Raji (cell line): ENCODE results near the gene FN3K.

Source experiments
- POLR2A ChIP-seq: IDR thresholded peaks from 2 replicates; pipeline ENCODE4 v1.6.1; 2011; ENCODE audit warnings: low read depth, low read length, control low read depth; ENCODE audit not compliant: insufficient read depth

FN3K gene

DNA sequence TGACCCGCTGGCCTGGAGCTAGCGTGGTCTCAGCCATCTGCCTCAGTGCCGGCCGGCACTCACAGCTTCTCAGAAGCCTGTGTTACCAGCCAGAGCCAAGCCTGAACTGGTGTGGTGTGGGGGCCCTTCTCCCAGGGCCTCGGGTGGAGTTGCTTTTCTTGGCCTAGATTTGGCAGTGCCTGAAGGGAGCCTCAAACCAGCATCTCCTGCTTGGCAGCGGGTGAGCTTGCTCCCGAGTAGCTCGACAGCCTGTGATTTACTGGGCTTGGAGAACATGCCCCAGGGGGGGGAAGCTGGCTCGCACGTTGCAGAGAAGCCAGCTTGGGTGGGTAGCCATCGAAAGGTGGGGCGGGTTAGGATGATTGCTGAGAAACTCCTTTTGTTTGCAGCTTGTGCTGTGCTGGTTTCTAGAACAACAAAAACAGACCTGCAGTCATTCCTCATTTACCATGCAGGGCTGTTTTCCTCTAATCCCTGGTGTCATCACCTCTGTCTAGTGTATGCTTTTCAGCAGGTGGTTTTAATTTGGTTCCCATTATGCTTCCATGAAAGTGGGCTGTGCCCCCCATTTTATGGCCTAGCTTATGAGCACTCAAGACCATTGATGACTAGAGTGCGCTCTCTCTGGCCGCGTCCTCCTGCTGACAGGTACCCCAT is 58.7 kb downstream of the FN3K start:
- TF ChIP-seq POLR2A, result no peak

DNA sequence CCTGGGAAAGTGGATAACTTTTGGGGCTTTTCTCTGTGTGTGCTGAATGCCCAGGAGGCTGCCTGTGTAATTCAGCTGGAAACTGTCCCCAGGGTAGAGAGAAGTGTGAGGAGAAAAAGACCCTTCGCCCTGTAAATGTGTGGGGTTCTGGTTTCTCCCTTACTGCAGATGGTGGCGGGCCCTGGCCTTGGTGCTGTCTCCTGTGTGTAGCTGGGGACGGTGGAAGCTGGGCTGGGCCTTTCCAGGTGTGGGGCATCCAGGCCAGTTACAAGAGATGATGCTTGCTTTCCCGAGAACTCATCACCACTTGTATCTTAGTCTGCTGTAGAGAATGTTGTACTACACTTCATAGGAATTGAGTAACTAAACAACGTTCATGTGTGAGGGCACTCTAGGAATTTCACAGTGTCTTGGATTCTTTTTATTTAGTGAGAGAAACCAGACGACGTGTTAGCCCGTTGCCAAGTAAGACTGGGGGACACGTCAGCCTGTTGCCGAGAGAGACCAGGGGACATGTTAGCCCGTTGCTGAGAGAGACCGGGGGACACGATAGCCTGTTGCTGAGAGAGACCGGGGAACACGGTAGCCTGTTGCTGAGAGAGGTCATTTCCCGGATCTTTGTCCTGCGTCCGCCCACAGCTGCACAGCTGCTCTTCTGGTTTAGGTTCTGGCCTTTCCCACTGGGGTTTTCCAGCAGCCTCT is 59.5 kb downstream of the FN3K start:
- TF ChIP-seq POLR2A, result no peak

DNA sequence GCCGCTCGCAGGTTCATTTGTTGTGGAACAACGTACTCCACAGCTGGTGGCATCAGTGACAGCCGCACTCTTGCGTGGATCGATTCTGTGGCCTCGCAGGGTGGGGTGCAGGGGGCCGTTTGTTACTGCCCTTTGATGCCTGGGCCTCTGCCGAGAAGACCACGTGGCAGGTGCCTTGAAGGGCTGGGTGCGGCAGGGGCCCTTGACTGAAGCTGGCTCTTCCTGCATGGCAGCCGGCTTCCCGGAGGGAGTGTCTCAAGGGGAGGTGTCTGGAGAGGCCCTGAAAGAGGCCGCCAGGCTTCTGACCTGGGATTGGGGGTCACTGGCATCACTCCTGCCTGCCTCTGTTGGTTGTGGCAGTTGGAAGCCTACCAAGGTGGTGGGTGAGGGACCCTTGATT is 60.2 kb downstream of the FN3K start:
- TF ChIP-seq POLR2A, result no peak

DNA sequence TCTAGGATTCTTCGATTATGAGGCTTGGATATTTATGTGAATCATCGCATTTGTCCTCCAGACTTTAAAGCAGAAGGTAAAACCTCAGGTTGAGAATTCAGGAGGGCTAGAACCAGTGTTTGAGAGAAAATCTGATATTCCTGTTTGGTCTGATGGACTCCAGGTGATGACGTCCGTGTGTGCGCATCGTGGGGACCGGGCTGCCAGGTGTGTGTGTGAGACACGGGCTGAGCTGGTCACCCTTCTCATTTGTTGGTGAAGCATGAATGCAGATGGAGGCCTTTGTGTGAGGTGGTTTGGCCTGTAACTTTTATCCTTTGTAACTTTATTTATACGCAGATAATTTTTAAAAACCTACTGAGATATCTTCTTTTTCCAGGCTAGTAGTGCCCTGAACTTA is 61.6 kb downstream of the FN3K start:
- TF ChIP-seq POLR2A, result no peak

DNA sequence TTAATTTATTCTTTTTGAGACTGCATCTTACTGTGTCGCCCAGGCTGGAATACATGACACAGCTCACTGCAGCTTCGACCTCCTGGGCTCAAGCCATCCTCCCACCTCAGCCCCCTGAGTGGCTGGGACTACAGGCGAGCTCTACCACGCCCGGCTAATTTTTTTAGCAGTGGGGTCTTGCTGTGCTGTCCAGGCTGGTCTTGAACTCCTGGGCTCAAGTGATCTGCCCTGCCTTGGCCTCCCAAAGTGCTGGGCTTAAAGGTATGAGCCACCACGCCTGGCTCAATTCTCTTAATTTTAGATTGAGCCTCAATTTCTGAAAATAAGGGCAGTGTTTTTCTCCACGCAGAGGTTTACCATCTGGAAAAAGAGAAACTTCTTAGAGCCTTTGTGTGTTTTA is 63.3 kb downstream of the FN3K start:
- TF ChIP-seq POLR2A, result no peak

DNA sequence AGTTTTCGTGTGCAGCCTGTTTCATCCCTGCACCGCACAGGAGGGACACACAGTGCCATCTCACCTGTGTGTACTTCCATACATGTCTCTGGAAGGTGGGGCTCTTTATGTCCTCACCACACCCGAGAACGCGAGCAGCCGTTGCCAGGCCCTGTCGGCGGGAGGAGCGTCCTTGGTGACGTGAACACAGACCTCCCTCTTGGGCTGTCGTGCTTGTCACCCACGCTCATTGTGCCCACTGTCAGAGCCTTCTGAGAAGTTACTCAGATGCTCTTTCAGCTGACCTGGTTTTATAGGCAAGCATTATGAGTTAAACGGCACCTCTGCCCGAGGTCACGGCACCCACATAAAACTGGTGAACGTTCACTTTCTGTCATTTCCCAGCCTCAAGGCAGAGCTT is 64.2 kb downstream of the FN3K start:
- no peak for TF ChIP-seq POLR2A
